ENCODE results near the gene NFATC4.

Gene NFATC4

GRCh38 chr14:24399447-24399822, 31.5 kb downstream of the NFATC4 start:
- H3K4me1 ChIP-seq (ENCODE audit: low read depth, poor library complexity, severe bottlenecking), result no peaks in the 10 kb centered on the region
- no peaks in the 10 kb centered on the region for H3K36me3 ChIP-seq (ENCODE audit: insufficient read depth)
- H4K20me1 ChIP-seq (ENCODE audit: insufficient read depth), result no peaks in the 10 kb centered on the region
- H3K4me3 ChIP-seq (IDR thresholded peaks at IDR 0.05; ENCODE audit: insufficient read depth, low read depth, low read length), result no peak overlapping the region
- no peak overlapping the region for H3K4me2 ChIP-seq
- H3K79me2 ChIP-seq (ENCODE audit: insufficient read depth, low read depth), result no peaks in the 10 kb centered on the region
- TF ChIP-seq, protein P1, sequence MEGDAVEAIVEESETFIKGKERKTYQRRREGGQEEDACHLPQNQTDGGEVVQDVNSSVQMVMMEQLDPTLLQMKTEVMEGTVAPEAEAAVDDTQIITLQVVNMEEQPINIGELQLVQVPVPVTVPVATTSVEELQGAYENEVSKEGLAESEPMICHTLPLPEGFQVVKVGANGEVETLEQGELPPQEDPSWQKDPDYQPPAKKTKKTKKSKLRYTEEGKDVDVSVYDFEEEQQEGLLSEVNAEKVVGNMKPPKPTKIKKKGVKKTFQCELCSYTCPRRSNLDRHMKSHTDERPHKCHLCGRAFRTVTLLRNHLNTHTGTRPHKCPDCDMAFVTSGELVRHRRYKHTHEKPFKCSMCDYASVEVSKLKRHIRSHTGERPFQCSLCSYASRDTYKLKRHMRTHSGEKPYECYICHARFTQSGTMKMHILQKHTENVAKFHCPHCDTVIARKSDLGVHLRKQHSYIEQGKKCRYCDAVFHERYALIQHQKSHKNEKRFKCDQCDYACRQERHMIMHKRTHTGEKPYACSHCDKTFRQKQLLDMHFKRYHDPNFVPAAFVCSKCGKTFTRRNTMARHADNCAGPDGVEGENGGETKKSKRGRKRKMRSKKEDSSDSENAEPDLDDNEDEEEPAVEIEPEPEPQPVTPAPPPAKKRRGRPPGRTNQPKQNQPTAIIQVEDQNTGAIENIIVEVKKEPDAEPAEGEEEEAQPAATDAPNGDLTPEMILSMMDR (conservative IDR thresholded peaks at IDR 0.05; ENCODE audit: low read depth, low read length), result no peak
- no peak overlapping the region for H3K27ac ChIP-seq
- no peak overlapping the region for H2AFZ ChIP-seq (ENCODE audit: low read depth)
- H3K27me3 ChIP-seq (ENCODE audit: insufficient read depth, low read depth), result no peaks in the 10 kb centered on the region
- no peak overlapping the region for H3K9ac ChIP-seq

DNA sequence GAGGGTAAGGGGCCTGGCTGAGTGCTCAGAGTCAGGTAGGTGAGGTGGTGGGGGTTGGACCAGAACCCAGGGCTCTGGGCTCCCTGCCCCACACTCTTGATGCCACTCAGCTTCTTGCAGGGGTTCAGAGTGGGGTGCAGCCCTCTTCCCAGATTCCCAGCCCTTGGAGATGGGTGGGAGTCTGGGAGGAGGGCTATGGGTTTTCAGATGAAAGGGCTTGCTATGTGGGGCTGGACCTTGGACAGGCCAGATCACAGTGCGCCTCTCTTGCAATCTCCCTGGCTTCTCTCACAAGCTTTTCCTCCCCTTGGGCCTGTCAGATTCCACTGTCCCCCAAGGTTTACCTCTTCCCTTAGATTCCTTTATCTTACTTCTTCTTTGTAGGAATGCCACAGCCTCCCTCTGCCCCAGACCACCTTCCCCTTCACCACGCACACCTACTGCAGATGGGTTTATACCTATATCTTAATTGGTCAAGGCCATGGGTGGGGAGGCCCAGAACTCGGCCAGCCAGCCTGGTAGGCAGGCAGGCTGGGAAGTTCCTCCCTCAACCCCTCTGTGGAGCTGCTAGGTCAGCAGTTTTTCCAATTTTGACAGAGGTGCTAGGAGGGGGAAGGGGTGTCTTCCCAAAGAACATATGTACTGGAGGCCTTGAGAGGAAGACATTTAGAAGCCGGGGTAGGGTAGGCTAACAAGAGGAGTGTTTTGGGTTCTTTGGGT, 32.2 kb downstream of the NFATC4 start:
- Histone ChIP-seq H3K9ac (no peak overlapping the region), H3K4me3 (IDR thresholded peaks at IDR 0.05; ENCODE audit: insufficient read depth, low read depth, low read length) (no peak overlapping the region)

DNA sequence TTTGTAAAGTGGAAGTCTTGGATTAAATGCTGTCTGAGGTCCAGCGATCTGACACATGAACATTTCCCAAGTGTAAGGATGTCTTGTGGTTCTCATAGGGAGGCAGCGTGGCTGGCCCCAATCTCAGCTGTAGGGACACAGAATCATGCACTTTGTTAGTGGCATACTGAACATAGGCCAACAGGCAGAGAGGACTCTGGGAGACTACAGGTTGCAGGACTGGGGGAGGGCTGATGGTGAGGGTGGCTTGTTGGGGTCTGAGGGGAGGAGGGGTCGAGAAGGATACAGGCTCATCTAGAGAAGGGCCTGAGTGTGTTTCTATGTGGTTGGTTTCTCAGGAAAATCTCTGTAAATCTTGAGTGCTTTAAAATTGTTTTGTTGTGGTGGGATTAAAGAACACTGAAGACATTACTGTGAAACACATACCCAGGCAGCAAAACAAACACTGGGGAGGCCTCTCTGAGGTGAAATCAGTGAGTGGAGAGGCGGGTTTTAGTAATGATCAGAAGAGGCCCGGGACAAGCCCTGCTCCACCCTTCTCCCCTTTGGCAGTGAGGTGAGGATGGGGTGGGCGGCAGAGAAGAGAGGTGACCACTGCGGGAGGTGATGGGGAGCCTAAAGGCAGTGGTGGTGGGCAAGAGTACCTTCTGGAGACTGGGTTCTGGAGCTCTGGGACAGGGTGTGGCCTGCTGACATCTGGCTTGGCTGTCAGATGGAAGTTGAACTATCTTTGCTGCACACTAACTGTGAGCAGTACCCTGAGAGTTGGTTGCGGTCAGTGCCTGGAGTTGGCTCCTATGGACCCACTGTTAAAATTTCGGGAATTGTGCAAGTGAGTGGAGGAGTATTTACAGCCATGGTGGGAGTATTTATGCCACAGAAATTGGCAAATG, 34.1 kb downstream of the NFATC4 start:
- TF ChIP-seq, protein P1 (conservative IDR thresholded peaks at IDR 0.05; ENCODE audit: low read depth, low read length), result no peak
- Histone ChIP-seq H3K36me3 (ENCODE audit: insufficient read depth) (no peaks in the 10 kb centered on the region), H3K79me2 (ENCODE audit: insufficient read depth, low read depth) (no peaks in the 10 kb centered on the region), H3K4me1 (ENCODE audit: low read depth, poor library complexity, severe bottlenecking) (no peaks in the 10 kb centered on the region), H3K27ac (no peak overlapping the region), H3K27me3 (ENCODE audit: insufficient read depth, low read depth) (no peaks in the 10 kb centered on the region), H3K4me2 (no peak overlapping the region), H3K4me3 (IDR thresholded peaks at IDR 0.05; ENCODE audit: insufficient read depth, low read depth, low read length) (no peak overlapping the region), H3K9ac (no peak overlapping the region), H4K20me1 (ENCODE audit: insufficient read depth) (no peaks in the 10 kb centered on the region), H2AFZ (ENCODE audit: low read depth) (no peak overlapping the region)

More for the DNA sequence above, 32.2 kb downstream of the NFATC4 start:
- TF ChIP-seq, protein P1 (conservative IDR thresholded peaks at IDR 0.05; ENCODE audit: low read depth, low read length), result no peak
- Histone ChIP-seq H2AFZ (ENCODE audit: low read depth) (no peak overlapping the region), H4K20me1 (ENCODE audit: insufficient read depth) (no peaks in the 10 kb centered on the region), H3K79me2 (ENCODE audit: insufficient read depth, low read depth) (no peaks in the 10 kb centered on the region), H3K36me3 (ENCODE audit: insufficient read depth) (no peaks in the 10 kb centered on the region), H3K4me1 (ENCODE audit: low read depth, poor library complexity, severe bottlenecking) (no peaks in the 10 kb centered on the region), H3K4me2 (no peak overlapping the region), H3K27me3 (ENCODE audit: insufficient read depth, low read depth) (no peaks in the 10 kb centered on the region), H3K27ac (no peak overlapping the region)

DNA sequence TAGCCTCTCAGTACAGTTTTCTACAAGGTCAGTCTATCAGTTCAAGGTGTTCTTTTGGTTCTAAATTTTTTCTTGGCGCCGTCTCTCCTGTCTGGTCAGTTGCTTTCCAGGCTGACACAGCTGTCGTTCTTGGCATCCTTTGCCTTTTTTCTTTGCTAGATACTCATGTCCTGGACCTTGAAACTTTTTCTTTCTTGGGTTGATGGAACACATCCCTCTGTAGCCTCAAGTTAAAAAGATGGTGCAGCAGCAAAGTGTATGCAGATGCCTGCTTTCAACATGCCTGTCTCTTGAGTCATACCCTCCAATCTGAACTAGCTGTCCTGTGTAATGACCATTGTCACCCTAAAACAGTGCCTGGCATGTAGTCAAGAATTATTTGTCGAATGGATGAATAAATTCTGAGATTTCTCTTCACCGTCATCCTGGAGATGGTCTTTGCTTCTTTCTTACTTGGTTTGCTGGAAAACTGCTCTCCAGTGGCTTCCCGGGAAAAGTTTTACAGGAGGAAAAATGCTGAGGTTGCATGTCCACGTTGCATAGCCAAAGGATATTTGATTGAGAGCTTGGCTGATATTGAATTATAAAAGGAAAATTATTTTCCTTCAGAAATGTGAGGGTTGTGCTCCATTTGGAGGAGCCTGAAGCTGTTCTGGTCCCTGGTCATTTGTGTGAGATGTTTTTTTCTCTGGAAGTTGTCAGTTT, 35.5 kb downstream of the NFATC4 start:
- H3K9ac ChIP-seq, result no peak overlapping the region
- H3K27ac ChIP-seq, result no peak overlapping the region
- TF ChIP-seq, protein P1 (conservative IDR thresholded peaks at IDR 0.05; ENCODE audit: low read depth, low read length), result no peak
- no peaks in the 10 kb centered on the region for H4K20me1 ChIP-seq (ENCODE audit: insufficient read depth)
- no peaks in the 10 kb centered on the region for H3K36me3 ChIP-seq (ENCODE audit: insufficient read depth)
- no peaks in the 10 kb centered on the region for H3K79me2 ChIP-seq (ENCODE audit: insufficient read depth, low read depth)
- H3K27me3 ChIP-seq (ENCODE audit: insufficient read depth, low read depth), result no peaks in the 10 kb centered on the region
- H3K4me3 ChIP-seq (IDR thresholded peaks at IDR 0.05; ENCODE audit: insufficient read depth, low read depth, low read length), result no peak overlapping the region
- H3K4me2 ChIP-seq, result no peak overlapping the region
- H2AFZ ChIP-seq (ENCODE audit: low read depth), result no peak overlapping the region
- no peaks in the 10 kb centered on the region for H3K4me1 ChIP-seq (ENCODE audit: low read depth, poor library complexity, severe bottlenecking)

All from KMS-11 (cell line).